Measurements from ENCODE around the gene LMO4. TPM values are rescaled to one million over a fixed set of nuclear protein-coding genes. Genes with fewer than 3 reads are reported as not detected.

The LMO4 gene
- total RNA-seq, 1 experiment from 2014 or later: 174 TPM

DNA sequence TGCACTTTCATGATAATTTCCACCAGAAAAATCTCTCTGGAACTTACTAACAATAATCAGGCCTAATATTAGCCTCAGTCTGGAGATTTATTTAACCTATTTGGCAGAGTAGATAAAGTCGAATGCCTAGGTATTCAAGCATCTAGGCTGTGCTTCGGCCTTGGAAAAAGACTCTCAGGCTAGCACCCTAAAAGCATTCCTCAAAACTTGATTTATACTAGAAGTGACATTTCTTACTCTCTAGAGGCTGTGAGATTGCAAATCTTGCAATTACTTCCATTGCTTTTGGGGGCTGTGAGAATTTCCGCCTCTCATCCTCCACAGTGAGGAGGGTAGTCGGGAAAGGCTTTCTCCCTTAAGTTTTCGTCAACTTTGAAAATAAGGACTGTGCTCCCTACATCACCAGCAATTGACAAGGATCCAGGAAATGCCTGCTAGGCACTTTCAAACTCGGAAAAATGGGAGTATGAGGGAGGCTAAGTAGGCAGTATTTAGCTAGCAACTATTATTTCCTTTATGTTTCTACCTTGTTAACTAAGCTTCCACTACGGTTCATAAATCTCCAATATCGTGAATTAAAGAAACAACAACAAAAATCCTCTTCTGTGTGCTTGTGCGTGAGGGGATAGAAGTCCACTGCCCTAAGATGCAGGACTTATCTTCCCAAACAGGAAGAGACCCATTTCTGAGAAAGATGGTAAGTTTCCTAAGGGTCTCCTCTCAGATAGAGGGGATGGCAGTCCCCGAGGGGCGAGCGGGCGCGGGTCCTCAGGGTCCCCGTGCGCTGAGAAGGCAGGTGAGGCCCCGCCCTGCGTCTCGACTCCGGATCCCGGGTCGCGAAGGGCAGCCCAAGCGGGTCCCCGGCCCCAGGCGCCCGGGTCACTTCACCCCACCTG lies 1.1 kb upstream of the LMO4 start:
- DNase-seq (ENCODE audit: low spot score): peak; percentile 41

DNA sequence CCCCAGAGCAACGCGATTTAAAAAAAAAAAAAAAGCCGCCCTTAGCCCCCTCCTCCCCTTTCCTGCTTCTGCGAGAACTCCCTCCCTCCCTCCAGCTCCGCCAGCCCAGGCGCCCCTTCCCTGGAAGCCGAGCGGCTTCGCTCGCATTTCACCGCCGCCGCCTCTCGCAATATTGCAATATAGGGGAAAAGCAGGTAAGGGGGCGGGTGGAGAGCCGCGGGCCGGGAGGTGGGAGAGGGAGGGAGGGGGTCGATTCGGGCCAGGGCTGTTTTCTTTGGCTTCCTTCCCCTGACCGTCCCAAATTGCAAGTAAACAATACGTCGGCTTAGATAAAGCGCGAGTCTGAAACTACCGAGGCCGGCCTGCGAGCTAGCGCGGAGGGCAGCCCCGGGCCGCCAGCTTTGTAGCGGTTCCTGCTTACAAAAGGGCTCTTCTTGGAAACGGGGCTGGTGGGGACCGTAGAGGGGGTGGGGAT lies 408 bp downstream of the LMO4 start:
- DNase-seq (ENCODE audit: low spot score): peak; percentile 43

DNA sequence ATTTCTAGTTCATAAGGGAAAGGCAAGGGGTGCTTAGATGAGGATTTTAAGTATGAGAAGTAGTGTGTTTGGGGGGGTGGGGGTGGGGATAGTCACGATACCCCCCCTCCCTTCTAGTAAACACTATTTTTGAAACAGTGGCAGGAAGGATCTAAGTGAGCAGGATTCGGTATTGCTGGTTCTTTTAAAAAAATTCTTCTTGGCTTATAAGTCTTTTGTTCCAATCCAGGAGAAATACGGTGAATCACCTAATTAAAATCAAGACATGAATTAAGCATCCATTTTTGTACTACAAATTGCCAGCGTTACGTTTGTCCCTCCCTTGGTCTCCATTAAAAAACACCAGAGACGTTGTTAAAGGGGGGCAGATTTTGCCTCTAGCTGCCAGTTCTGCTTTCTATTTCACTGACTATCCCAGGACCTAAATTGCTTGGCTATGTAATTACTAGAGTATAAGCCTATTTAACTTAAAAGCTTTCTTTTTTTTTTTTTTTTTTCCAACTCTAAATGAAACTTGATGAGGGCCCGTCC lies 911 bp downstream of the LMO4 start:
- DNase-seq (ENCODE audit: low spot score): peak; percentile 58

DNA sequence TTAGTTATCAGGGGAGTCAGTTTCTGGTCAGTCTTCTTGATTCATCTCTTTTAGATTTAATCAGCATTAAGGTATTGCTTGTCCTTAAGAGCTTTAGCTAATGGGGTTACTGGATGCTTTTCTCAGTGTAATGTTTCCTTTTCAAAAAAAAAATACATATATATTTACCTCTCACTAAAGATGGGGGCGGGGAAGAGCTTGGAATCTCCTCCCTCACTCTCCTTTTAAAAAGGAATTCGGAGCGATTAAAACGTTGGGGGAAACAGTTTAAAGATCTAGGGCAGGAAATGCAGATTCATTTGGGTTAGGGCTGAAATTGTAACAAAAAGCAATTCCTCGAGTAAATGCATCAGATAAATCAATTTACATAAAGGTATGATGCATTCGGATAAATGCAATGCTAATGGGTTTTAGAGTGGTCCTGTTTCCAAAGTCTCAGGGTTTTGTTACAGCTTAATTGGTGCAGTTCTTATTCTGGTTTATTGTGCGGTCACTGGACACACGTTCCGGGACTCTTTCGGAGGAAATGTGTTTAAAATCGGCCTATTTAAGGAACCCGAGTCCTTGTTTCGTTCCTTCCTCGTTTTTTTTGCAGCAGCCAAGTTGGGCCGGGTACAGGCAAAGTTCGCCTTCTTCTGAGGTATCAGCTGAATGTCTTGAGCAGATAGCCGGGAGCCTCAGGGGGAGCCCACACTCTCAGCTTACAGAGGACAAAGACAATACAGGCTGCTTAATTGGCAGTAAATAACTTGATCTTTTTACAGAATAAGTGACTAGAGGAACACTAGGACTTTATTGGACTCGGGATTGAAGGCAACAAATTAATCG lies 1.6 kb downstream of the LMO4 start:
- peak; percentile 63 for DNase-seq (ENCODE audit: low spot score)

DNA sequence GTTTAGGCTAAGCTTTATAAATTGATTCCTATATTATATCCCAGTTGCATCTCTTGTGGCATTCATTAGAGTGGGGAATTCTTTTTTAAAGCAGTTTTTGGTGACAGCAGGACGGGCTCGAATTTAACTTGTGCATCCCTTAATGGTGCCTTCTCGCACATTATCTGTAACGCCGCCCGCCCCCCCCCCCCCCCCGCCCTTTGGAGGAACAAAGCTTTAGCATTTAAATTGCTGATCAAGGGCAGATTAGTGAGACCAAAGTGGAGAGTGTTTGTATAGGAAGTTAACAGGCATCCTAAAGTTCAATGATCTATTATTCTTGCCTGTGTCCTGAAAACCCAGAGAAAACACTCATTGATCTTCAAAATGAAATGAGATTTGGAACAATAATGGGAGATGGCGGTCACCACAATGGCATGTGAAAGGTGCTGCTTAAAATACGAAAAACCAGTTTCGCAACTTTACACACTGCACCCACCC lies 2.2 kb downstream of the LMO4 start:
- DNase-seq (ENCODE audit: low spot score): peak; percentile 67

DNA sequence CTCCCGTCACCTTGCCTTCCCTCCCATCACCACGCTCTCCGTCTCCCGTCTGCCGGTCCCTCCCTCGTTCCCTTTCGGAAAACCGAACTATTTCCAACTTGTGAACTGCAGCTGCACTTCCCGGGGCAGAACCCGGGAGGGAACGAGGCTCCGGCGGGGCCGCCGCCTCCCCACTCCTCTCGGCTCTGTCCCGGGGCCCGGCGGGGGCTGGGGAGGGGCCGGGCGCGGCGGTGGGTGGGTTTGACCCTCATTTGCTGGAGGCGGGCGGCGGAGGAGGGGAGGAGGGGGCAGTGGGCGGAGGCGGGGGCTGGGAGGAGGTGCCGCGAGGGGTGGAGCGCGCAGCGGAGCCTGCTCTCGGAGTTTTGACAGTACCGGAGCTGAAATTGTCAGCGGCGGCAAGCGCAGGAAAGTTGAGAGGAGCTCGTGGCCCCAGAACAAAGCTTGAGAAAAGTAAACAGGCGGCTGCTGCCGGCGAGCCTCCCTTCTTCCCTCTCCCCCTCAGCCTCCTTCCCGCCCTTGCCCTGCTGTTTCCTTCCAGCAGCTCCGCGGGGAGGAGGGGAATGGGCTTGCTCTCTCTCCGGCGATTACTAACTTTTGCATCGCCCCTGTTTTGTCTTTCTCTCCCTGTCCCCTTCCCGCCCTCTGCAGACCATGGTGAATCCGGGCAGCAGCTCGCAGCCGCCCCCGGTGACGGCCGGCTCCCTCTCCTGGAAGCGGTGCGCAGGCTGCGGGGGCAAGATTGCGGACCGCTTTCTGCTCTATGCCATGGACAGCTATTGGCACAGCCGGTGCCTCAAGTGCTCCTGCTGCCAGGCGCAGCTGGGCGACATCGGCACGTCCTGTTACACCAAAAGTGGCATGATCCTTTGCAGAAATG lies 2.9 kb downstream of the LMO4 start:
- DNase-seq (ENCODE audit: low spot score): peak; percentile 85

DNA sequence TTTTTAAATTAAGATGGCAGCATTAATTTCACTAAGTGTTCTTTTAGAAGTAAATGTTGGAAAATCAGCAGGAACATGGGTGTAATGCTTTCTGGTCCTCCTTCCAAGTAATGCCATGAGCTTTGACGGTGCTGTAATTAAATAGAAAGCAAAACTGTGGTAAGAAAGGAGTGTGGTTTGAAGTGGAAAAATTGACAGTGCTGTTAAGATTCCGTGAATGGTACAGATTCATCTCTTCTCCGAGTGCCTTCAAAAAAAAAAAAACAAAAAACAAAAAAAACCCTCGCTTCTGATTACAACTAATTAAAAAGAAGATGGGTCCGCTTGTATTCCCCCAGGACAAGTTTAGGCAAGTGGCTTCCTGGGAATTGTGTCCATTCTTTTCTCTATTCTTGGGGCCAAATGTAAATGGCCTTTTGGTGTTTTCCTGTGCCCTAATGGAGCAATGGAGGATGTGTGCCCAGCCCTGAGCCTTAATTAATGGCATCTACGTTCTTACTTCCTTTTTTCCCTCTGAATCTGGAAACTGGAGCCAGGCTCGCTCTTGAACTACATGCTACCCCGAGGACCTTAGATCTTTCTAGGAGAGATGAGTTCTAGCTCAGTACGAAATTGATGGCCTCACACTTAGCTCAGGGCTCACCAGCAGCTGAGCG lies 5.1 kb downstream of the LMO4 start:
- no peak for DNase-seq (ENCODE audit: low spot score)

DNA sequence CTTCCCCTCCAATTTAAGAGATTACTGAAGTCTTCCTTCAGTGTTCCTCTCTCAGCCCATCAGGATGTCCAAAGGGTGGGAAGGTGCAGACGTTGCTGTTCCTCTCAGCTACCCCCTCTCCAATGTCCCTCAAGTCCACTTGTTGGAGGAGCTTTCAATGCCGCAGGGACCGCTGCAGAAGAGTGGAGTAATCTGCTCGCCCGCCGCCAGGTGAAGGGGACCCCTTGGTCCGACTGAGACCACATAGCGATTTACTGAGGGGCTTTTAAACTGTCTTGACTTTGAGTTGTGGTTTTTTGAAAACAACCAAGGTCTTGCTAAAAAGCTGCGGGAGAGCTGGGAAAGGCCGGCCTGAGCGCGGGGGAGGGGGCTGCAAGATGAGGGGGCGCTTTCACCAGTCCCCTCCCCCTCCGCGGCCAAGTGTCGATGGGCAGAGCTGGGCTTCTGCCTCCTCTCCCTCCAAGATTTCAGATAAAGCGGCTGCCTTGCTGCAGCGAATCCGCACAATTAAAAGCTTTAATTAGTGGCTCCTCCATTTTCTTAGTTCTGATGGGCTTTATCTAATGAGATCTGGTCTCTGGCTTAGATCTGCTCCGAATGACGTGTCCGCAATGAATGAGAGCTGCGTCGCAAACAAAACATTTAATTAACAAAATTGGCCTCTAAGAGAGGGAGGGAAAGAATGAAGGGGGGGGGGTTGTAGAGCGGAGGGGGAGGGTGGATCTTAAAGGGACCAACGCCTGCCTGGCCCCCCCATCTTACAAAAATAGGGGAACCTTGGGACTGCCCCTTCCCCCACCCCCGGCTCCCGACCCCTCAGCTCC lies 5.9 kb downstream of the LMO4 start:
- DNase-seq (ENCODE audit: low spot score): peak; percentile 70

DNA sequence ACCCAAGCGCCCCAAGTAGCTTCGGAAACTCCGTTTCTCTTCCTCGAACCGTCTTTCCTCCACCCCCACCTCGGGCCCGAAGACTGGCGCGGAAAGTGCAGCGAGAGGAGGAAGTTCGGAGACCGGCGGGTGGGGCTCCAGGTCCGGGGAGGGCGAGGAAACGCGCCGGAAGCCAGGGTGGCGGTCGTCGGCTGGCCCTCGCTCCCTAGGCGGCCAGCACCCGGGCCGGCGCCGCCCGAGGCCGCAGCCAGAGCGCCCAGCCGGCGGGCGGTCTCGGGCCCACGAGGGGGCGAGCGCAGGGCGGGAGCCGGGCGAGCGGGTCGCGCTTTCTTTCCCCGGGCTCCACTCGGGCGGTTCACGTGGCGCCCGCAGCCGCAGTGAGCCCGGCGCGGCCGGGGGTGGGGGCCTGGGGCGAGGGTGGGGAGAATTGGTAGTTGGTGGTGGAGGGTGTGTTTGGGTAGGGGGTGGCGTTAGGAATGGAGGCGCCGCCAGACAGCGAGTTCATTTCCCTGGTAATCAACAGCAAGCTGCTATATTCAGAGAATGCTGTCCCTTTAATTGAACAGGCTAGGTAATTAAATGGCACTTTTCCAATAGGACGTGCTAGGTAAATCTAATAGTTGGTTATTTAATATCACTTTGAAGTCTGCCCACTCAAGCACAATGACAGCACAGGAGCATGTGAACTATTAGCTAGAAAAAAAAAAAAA lies 6.7 kb downstream of the LMO4 start:
- peak; percentile 81 for DNase-seq (ENCODE audit: low spot score)

DNA sequence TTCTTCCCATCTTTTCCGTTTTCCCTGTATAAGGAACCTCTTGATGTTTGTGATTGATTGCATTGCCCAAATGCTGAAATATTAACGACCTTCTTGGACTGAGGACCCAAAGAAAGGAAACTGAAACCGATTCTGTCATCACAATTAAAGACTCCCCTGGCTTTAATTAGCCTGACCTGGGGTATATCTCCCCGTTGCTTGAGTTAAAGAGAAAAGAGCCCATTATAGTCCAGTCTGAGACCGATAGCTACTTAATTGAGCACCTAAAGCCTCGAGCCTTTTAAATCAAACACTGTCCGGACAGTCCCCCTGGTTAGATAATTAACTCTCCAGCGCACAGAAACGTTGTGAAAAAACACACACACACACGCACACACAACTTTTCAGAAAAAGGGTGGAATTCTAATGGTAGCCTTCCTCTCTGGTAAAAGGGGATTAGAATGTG lies 8.0 kb downstream of the LMO4 start:
- DNase-seq (ENCODE audit: low spot score): no peak

DNA sequence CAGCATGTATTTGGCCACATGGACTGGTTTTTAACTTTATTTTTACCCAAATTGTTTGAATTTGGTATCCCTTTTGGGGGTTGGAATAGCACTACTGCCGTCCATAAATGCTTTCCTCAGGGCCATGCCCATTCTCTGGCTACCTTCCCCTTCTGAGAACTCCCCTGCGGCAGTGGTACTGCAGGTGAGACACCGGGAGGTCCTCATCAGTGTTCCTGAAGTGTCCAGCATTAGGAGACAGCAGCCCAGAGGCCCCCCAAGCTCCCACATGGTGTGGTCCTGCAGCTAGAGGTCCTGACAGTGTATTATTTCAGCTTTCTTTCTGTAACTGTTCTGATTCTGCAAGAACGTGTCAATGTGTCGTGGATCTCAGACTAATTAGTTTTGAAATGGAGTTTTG lies 8.9 kb downstream of the LMO4 start:
- no peak for DNase-seq (ENCODE audit: low spot score)

DNA sequence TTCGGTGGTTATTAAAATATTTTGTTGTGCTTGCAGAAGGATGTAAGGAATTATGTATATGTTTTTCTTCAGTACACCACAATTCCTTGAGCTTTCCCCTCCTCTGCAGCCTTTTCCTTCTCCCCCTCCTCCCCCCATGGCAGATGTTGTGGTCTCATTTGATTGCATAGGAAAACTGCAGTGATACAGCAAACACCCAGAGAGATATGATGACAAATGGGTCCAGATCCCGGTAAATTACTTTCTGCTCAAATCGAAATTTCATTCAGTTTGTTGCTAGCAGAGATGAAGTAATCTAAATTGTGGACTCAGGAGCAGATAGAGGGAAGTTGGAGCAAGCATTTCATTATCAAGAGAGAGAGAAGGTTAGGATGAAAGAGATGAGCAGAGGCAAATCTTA lies 9.9 kb downstream of the LMO4 start:
- DNase-seq (ENCODE audit: low spot score): no peak

DNA sequence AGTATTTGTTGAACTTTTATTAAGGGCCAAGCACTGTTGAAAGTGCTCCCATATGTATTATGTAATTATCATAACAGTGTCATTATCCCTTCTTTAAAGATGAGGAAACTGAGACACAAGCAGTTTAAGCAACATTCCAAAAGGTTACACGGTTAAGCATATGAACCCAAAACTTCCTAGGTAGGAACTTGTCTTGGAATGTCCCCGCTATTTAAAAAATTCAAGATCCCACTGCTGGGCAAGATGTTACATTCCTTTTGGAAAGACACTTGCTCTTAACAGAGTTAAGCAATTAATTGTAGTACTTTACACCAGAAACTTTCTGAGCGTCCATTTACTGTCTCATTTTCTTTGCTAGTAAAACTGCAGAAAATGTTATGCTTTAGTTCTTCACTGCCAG lies 15.6 kb downstream of the LMO4 start:
- no peak for DNase-seq (ENCODE audit: low spot score)

DNA sequence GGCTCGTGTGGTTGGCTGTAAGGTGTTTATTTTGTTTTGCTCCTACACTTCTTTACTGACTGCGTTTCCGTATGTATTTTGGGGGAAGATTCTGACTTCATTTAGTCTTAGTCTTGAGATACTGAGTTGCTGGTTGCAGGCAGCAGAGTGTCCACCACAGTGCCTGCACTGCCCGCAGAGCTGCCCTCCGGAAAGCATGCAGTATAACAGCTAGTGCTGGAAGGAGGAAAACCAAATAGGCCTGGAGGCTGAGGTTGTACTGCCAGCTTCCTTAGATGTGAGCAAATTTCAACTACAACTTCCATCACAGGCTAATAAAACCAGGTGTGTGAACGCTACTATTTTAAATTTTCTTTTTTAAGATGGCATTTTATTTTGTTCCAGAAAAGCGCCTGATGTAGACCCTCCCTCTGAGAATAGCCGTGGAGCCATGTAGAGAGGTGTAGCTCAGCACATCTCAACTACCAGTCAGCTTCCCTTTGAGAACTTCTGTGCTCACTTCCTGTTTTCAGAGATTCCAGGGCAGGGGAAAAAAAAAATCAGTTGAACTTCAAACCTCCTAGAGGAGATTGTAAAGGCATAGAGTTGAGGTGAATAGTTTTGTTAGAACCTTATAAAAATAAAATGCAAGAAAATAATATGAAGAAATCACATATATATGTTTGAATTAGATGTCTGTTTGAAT lies 17.6 kb downstream of the LMO4 start:
- no peak for DNase-seq (ENCODE audit: low spot score)

DNA sequence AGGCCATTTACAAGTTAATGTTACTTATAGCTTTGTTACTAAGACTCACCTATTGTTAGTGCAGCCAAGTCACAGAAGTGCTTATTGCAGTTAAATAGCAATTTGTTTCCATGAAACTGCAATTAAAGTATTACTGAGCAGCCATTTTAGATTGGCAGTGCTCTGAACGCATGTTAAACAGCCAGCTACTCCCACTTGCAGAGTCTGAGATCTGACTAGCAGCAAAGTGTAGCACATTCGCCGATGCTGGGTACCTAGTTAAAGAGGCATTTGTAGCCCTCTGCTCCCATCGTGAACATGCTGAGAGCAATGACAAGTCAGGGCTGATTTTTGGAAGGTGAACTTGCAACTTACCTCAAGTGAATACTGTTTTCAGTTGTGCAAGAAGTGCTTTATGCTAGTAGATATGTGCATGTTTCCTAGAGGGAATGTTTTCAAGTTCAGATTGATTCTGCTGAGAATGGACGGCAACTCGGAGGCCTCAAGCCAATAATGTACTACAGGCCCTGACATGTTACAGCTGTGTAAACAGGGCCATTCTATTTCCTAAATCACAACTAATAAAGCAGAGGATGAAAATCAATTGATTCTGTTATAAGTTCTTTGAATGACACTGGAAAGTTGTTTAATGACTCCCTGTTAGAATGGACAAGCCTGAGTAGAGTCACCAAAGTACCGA lies 19.8 kb downstream of the LMO4 start:
- DNase-seq (ENCODE audit: low spot score): no peak

DNA sequence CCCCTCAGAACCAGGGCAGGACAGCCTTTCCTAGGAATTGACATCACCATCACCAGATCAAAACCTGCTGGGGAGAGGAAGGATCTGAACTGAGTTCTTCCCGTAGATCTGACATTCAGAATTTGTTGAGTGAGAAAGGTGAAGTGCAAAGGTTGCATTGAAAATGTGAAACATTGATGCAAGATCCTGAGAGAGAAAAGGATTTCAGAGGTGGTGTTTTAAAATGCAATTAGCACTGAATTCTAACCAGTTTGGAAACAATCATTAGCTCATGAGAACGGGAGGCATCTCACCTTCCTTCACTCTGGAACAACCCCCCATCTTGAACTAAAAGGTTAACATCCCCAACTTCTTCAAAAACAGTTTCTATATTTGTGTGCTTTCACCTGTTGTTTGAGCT lies 20.4 kb downstream of the LMO4 start:
- no peak for DNase-seq (ENCODE audit: low spot score)

DNA sequence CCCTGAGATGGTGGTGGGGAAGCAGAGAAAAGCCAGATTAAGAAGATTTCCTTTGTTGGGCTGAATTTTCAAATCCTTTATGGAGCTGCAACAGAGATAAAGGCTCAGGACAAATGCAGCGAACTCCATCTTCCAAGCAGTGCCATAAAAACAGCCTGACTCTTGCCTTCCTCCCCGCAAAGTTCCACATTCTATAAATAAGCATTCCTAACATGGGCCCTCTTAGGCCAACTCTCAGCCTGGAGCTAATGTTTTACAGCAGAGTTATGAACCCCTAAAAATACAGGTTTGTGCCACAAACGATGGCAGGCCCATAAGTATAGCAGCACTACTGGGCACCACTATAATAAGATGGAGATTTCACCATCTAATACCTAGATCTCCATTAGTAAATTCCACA lies 27.2 kb downstream of the LMO4 start:
- DNase-seq (ENCODE audit: low spot score): no peak

DNA sequence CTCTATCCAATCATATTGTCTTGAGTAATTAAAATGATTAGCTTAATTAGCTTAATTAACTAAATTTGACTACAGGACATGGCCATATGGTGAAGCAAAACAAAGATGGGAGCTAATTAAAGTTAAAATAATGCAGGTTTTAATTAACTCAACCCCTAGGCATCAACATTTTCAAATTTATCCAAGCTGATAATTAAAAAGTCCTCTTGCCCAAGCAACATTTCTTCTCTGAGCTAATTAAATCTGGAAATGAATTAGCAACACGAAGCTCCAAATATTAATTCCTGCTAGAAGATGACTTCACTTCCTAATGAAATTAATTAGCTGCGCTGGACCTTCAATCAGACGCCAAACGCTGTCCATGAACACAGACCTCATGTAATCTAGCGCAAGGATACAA lies 27.9 kb downstream of the LMO4 start:
- no peak for DNase-seq (ENCODE audit: low spot score)
